GM12892 (cell line): ENCODE results near the gene ANOS1.

Experiments used
- POLR2A ChIP-seq: IDR thresholded peaks from 2 replicates; pipeline ENCODE4 v1.6.1; 2011; ENCODE audit warnings: low read depth, low read length, control low read depth
- POLR2AphosphoS5 ChIP-seq: IDR thresholded peaks from 2 replicates; pipeline ENCODE4 v1.6.1; 2011; ENCODE audit warnings: low read depth, low read length, control low read depth
- TAF1 ChIP-seq: IDR thresholded peaks from 2 replicates; pipeline ENCODE4 v1.6.1; 2011; ENCODE audit warnings: low read depth, mild to moderate bottlenecking, control low read depth, low read length, borderline replicate concordance

- TF ChIP-seq POLR2A (no peak), POLR2AphosphoS5 (no peak), TAF1 (no peak)
These were observed 211.8 kb downstream of the ANOS1 start for GRCh38 chrX:8520178-8520577.
